Stimulated activated CD4-positive, alpha-beta T cell treated with anti-CD3 and anti-CD28 coated beads, Interleukin-15, amount 100 ng/mL, for 24 hours (primary cell): Measurements from ENCODE around the gene TMUB2.

ENCODE experiments used
- DNase-seq: peaks from one replicate; pipeline ENCODE4 v3.0.0-alpha.2; 2020

The TMUB2 gene

DNA sequence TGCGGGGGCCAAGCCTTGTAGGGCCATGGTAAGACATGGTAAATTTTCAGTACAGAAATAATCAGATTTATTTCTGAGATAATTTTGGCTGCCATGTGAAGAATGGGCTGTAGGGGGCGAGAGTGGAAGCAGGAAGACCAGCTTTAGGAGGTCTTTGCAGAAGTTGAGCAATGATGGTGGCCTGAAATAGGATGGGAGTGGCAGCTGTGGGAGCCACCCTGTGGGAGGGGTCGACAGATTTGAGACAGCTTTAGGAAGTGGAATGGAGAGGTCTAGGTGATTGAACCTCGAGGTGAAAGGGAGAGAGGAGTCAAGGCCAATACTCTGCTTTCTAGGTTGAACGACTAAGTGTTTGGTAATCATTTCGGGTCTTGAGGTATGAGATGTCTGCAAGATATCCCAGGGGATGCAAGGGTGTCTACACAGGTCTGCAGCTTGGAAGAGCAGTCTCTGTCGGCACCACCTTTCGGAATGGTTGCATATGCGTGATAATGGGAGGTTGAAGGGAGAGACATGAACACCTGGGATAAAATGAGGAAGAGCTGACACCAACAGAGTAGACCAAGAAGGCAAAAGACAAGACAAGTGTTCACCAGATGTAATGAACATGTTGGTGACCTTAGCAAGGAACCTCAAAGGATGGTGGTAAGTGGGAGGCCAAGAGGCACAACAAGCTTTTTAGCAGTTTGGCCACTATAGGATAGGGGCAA, 17.1 kb downstream of the TMUB2 start:
- DNase-seq, result peak; percentile 71

DNA sequence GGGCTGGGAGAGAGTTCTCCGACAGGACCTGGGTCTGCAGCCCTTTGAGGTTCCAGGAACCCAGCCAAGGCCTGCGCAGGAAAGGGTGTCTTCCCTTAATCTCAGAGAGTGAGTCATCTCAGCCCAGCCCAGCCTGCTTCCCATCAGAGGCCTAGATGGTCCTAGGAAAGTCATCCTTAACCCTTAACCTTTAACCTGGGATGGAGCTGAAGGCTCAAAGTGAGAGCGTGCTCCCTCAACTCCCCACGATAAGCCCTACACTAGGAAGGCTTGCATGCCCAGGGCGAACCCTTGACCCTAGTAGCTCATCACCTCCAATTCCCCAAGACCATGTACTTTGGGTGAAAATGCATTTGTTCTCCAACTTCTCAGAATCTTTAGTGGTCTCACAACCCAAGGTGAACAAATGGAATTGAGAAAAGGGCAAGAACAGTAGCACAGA, 17.7 kb downstream of the TMUB2 start:
- DNase-seq, result no peak

DNA sequence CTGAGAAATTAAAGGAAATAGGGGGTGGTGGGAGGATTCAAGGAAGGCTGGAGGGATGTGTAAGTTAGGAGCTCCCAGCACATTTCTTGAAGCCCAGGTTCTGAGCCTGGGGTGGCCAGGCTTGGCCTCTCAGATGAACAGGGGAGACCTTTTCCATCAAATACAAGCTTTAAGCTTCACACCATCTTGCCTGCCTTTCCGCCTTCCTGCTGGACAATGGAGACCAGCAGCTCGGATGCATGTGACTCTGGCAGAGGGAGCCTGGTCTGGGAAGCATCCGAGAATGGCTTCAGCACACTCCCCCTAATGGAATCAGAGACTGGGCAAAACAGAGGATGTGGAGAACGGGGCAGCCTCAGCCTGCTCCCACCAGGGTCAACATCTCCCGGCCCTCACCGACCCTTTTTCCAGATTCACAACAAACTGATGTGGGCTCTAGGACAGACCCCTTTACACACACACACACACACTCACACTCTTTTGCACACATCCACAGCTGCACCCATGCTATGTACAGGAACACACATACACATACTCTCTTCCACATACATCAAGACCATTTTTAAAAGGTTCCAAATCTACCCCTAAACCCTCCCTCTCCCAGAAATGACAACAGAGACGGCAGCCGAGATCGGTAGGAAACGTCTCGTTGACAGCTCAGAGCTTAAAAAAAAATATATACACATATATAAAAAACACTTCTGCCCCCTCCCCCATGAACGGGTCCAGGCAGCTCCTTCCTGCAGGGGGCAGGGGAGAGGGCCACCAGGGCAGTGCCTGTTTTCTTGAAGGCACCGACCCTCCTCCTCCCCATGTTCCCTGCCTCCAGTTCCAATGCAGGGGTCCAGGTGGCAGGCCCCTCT, 19.4 kb downstream of the TMUB2 start:
- DNase-seq, result no peak

DNA sequence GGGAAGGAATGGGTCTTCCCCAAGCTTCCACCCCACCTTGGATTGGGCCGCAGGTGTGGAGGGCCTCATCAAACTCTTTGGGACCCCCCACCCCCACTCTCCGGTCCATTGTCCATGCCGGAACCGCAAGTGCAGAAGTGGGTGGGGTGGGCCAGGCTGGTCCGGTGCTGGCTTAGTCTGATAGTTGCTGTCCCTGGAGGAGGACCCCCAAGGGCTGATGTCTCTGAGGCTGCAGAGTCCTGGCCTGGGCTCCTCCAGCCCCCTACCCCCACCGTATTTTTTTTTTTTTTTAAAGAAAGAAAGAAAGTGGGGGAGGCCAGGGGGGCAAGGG, 20.0 kb downstream of the TMUB2 start:
- no peak for DNase-seq

DNA sequence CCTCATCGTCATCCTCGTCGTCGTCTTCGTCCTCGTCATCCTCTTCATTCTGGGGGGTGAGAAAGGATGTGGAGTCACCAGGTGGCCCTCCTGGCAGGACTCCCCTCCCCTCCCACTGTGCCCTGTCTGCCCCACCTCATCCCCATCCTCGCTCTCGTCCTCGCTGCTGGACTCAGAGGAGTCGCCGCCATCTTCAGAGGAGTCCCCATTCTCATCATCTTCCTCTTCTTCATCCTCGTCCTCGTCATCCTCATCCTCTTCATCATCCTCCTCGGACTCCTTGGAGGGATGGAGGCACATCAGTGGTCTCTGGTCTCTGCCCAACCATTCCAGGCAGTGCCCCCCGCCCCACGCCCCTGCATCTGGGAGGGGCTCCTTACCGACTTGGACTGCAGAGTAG, 20.5 kb downstream of the TMUB2 start:
- no peak for DNase-seq

DNA sequence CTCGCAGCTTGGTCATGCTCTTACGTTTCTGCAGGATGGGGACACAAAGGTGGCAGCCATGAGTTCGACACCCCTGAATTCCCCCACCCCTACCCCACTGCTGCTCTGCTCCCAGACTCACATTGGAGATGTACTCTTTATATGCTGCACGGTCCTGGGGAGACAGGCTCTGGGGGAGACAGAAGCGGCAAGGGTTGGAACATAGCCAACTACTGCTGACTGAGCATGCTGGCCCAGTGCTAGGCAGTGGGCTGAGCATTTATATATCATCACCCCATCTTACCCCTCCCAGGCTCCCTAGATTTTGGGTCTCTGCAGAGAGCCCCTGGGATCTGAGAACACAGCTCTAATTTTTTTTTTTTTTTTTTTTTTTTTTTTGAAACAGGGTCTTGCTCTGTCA, 21.0 kb downstream of the TMUB2 start:
- no peak for DNase-seq

DNA sequence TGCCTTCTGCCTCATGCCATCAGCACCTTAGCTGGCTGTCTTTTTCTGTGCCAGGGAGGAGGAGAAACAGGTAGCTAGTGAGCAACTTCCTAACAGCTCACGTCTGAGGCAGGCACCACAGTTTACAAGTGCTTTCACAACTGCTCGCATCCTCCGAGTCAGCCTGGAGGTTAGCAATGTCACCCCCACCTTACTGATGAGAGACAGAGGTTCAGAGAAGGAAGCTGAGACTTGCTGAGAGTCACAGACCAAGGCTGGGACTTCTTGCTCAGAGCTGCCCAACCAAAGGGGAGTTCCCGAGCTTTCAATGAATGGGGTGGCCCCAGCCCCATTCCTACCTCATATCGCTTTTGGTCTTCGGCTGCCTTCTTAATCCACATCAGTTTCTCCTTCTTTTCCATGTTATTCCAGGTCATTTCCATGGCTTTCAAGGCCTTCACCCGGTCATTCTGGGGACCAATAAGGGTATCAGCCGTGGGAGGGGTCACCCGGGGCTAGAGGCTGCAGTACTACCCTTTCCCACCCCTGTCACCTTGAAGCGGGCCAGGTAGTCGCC, 23.1 kb downstream of the TMUB2 start:
- peak; percentile 70 for DNase-seq

DNA sequence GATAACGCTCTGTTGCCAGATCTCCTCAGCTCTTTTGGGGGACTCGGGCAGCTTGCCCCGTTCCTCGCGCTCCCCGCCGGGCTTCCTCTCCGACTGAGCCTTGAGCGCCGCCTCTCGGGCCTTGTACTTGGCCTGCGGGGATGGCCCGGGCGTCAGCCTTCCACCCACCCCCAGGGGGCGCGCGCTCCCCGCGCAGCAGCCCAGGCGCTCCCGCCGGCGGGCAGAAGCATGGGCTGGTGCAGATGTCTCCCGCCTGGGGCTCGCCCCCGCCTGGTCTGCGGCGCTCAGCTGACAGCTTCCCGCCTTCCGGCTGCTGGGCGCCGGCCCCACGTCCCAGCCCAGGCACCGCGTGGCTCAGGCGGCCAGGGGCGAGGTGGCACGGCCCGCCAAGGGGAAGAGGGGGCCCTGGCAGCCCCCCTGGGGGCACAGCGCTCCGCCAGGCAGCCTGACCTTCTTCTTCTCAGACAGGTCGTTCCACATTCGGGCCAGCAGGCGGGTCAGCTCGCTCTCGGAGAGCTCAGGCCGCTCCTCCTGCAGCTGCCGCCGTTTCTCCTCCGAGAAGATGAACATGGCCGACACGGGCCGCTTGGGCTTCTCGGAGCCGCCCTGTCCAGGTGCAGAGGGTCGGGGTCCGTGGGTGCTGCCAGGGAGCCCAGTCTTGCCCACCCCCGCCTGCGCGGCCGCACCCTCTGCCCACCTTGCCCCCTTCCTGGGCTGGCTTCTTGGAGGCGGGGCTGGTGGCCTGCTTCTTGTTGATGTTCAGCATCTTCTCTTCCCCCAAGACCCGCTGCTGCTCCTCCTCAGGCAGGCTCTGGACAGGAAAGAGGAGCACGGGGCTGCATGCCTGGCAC, 23.8 kb downstream of the TMUB2 start:
- peak; percentile 93 for DNase-seq

DNA sequence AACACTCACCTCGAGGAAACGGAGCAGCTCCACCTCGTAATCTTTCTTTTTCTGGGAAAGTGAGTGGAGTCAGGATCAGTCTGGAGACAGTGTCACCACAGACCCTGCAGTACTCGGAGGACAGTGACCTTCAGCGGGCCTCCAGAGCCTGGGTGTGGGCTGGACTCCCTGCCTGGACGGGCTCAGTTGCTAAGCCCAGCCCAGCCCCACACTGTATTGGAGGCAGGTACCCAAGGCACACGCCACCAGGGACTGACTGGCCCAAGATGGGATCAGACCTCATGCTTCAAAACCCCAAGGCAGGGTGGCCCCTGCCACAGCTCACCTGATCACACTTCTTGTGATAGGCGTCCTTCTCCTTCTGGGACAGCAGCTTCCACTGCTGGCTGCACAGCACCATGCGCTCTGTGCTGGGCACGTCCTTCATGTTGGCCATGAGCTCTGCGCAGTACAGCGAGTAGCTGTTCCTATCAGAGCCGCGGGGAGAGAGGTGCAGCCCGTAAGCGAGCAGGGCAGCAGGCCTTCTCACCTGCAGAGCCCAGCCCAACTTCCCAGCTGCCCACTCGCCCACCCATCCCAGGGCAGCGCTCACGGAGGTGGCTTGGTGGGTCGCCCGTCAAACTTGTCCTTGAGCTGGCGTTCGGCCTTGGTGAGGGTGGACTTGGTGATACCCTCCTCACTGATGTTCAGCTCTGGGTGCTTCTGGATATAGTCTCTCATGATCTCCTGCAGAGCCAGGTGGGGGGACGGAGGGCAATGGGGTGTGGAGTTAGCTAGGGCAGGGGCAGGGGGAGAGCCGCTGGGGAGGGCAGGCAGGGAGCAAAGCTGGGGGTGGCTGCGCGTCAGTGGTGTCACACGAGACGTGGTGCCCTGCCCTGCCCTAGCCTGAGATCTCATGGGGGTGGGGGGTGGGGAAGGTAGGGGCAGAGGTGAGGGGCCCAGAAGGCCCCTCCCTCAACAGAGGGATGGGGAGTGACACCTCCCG, 24.8 kb downstream of the TMUB2 start:
- no peak for DNase-seq

DNA sequence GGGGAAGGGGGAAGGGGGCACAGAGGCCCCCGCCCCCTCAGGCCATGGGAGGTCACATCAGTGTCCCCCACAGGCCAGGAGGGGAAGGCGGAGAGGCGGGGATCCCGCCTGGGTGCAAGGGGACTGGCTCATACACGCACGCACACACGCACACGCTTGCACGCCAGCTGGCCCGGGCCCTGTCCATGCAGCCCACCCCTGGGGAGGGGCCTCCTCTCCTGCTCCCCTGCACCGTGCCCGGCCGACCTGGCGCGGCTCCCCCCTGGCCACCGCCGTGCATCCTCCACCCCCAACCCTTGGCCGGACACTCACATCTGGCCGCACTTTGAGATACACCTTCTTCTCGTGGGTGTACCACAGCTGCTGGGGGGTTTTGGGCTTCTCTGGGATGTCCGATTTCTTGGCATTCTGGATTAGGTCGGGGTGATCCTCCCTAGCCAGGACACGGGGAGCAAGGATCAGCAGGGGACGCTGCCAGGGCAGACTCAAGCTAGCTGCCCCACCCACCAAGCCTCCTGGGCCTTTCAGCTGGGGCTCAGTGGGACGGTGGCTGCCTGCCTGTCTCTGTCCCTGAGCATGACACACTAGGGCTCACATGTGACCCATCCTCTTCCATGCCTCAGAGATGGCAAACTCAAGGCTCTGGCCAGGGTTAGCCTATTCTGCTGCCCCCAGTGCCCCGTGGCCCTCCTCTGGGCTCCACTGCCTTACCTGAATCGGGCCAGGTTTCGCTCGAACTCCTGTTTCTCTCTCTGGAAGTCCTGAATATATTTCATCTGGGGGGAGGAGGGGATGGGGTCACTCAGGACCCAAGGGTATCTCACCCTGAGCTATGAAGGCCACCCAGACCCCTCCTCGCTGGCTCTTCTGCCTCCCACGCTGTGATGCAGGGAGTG, 26.0 kb downstream of the TMUB2 start:
- no peak for DNase-seq

DNA sequence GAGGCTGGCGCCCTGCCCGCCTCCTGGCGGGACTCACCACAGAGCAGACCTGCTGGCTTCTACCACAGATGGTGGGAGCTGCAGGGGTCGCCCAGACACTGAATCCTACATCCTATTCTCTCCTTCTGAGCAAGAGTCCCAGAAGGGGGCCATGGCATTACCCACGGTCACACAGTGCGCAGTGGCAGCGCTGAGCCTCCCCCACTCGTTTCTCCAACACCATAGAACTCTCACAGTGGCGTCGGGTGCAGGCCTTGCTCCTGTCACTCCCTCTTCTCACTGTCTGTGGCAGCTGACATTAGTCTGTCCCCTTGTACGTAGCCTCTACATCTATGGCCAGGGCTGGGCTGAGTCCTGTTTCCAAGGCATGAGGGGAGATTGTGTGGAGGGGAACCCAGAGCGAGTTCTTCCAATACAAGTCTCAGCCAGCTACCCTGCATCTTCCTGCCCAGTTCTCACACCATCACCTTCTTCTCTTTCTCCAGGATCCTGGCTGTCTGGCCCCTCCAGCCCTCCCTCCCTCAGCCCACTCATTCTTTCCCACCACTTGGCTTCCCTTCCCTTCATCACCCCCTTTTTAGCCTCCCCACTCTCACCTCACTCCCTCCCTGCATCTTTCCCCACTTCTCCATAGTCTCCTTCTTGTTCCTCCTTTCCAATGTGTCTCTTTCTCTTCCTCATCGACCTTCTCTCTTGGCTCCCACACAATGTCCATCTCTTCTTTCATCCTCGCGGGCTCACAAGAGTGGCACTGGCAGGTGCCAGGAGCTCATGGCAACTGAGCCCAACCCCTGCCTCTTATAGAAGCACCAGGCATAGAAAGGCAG, 26.8 kb downstream of the TMUB2 start:
- DNase-seq, result no peak

DNA sequence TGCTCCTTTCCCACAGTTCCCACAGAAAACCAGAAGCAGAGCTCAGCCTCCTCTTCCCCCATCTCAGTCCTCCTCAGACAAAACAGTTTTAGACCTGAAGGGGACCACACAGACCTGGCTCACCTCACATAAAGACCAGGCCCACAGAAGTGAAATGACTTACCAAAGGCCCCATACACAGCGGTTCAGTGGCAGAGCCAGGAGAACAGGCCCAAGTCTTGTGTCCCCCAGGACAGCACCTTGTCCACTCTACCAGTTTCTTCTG, 27.4 kb downstream of the TMUB2 start:
- DNase-seq, result no peak

DNA sequence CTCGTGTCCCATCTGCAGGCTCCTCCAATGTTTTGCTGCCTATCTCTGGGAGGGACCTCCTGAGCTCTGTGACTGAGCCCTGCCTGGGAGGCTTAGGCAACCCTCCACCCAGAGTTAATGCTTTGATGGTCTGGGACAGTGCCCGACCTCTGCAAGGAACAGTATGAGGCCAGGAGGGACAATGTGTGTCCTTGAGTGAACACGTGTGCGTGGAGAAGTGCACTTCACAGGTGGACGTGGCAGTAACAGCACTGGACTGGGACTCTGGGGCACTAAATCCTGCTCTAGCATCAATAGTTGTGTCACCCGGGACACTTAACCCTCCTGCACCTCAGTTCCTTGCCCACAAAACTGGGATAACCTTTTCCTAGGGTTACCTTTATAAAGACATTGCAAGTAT, 28.1 kb downstream of the TMUB2 start:
- DNase-seq, result no peak

DNA sequence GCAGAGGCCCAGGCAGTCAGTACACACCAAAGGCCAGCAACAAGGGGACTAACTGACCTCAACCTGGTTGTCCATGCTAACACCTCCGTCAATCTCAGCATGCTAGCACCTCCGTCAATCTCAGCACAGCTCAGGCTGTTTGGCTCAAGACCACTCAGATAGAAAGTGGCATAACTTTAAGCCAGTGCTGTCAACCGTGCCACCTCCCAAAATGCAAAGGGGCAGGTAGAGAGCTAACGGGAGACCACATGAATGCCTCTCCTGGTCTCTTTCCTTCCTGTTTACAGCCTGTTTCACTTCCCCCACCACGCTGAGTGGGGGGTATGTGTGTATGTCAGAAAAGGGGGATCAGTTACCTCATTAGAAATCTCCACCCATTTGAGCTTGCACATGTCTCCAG, 29.4 kb downstream of the TMUB2 start:
- no peak for DNase-seq

DNA sequence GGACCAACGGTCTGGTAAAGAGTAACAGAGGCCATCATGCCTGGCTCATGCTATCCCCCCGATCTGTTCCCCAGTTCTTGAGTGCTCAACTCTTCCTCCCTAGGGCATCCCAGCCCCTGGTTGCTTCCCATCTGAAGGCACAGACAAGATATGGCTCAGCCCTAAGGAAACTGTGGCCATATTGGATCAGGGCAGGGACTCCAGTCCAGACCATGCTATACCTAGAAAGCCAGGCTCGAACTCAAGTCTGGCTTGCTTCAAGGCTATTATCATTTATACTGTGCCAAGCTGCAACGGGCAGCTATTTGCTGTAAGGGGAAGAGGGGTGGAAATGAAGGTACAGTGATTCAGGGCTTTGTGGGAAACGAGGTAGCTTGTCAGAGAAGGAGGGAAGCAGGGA, 29.9 kb downstream of the TMUB2 start:
- DNase-seq, result no peak

DNA sequence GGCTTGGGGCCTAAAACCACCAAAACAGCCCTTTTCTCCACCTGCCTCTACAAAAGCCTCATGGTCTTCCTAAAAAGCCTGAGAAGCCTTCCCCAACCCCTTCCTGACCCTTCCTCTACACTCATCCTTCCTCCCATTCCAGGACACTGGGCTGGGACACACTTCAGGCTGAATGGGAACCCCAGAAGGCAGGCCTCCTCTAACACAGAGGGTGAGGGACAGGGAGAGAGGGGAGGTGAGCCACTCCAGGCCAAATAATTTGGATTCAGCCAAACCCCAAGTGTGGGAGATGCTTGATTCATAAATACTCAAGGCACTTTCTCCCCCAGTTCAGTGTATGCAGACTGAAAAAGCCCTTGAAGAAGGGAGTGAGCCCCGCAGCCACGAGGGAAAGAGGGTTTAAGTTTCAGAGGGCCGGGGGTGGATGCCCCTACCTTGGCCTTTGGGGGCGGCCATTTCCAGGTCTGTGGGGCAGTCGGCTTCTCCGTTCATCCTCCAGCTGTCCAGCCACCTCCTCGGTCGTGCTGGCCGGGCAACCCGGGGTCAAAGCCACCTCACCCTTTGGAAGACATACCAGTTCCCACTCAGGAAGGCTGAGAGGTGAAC, 31.1 kb downstream of the TMUB2 start:
- no peak for DNase-seq

DNA sequence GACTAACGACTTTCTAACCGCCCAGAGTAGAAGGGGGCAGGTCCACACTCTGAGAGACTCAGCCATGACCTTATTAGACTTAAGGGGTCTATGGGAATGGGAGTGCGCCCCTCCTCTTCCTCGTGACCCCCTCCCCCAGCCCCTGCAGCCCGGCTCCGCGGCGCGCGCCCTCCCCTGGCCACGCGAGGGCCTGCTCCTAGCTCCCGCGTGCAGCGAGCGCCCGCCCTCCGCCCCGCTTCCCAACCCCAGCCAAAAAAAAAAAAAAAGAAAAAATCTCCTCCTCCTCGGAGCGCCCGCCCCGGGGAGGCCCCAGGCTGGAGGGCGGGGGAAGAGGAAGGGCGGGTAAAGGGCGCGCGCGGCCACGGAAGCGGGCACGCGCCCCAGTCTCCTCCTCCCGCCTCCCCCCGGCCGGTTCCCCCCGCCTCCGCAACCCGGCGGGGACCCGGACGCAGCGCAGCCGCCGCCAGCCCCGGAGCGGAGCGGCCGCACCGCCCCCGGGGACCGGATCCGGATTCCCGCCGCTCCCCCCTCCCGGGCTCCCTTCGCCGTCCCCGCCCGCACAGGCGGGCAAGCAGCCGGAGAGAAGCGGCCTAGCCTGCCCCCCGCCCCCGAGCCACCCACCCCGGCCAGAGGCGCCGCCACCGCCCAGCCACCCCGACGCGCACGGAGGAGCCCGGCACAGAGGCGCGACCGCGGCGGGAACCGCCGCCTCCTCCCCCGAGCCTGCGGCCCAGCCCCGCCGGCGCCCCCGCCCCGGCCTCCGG, 31.8 kb downstream of the TMUB2 start:
- peak; percentile 89 for DNase-seq

DNA sequence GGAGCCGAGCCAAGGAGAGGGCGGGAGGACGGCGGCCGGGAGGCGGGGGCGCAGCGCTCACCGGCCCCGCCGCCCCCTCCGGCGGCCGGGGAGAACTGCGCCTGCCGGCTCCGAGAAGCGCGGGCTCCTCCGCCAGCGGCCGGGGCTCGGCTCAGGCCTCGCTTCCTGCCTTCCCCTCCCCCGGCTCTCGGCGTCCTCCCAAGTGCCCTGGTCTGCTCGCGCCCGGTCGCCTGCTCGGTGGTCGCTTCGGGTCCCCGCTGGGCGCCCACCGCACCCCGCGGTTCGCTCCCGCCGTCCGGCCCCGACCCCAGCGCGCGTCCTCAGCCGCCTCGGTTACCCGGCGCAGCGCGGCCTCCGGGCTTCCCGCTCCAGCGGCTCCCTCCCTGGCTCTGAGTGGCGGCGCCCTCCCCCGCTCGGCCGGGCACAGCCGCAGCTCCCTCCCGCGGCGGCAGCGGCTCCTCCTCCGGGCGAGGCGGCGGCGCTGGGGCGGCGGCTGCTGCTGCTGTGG, 32.4 kb downstream of the TMUB2 start:
- no peak for DNase-seq
